Psoas muscle (tissue), 8 donors: Measurements from ENCODE around the gene PRPF40A. TPM values are rescaled to one million over a fixed set of nuclear protein-coding genes. Genes with fewer than 3 reads are reported as not detected.

Experiments used
- ATAC-seq, 4 donors: fragments of 200-7000 bp; cut with Tn5 transposase; one replicate each; pipeline ENCODE4 v1.9.1; 2020; ENCODE audit warnings: moderate library complexity in 3 of 4, mild to moderate bottlenecking in 2 of 4
- DNase-seq, 2 donors: peaks; one replicate each; pipeline ENCODE4 v3.0.0-alpha.2; 2020
- H3K27ac ChIP-seq: fragments of 200-600 bp; one replicate; pipeline ENCODE4 v1.8.0; 2022
- H3K27me3 ChIP-seq, 3 donors: fragments of 200-600 bp in 1 of 3; one replicate each; pipeline versions ENCODE4 v1.6.1 to v1.8.0; 2013 to 2022; ENCODE audit warnings: low read length in 2 of 3, mild to moderate bottlenecking in 2 of 3, moderate library complexity in 1 of 3; ENCODE audit not compliant: insufficient read depth in 3 of 3
- H3K36me3 ChIP-seq, 2 donors: fragments of 200-600 bp in 1 of 2; one replicate each; pipeline versions ENCODE4 v1.6.1 to v1.8.0; 2013 to 2022; ENCODE audit warnings: low read depth in 1 of 2, mild to moderate bottlenecking in 1 of 2, moderate library complexity in 1 of 2; ENCODE audit not compliant: insufficient read depth in 1 of 2
- H3K4me1 ChIP-seq: fragments of 200-600 bp; one replicate; pipeline ENCODE4 v1.8.0; 2022
- H3K4me3 ChIP-seq: fragments of 200-600 bp; one replicate; pipeline ENCODE4 v1.8.0; 2022; ENCODE audit warnings: mild to moderate bottlenecking
- H3K9me3 ChIP-seq: fragments of 200-600 bp; one replicate; pipeline ENCODE4 v1.8.0; 2022
- CTCF ChIP-seq: fragments of 200-600 bp; IDR thresholded peaks from one replicate; pipeline ENCODE4 v1.8.0; 2022; ENCODE audit warnings: antibody characterized with exemption
- WGBS, 3 donors: extraction: QIAGEN DNeasy Blood & Tissue Kit; methylation state at CpG; one replicate each; pipeline versions ENCODE4 v1.1.6 to v1.1.7; 2013; 5-methylcytosine and 5-hydroxymethylcytosine counted together
- intact Hi-C, 2 donors: fragments of 100-400 bp; cut with DNase I; formaldehyde crosslinking; loops; one replicate each; pipeline versions ENCODE4 v1.11.0 to v1.14.2; 2022
- polyA plus RNA-seq, 3 donors: library from polyadenylated mRNA; stranded (reverse); fragments of 200-250 nt; gene quantifications; one replicate each; pipeline ENCODE4 v1.2.3, GENCODE V29; 2013
- total RNA-seq, 4 donors: library from RNA; stranded (reverse); fragmentation: NEBNext Ultra II Directional in 2 of 4; extraction: Animal tissue kit (Norgen Biotek cat#: 25700) in 2 of 4; gene quantifications; one replicate each; pipeline versions ENCODE4 v1.2.1 to v1.2.4, GENCODE V29; 2021 to 2023
- donor health status: healthy with polysubstance abuse.
- donor health status: DM: no; HTN: no; CAD: no; lungs with moderate emphysema.
- donor health status: Bipolar disorder and iron deficiency.
- donor health status: healthy.
- donor health status: DM: yes; HTN: yes; CAD: no.
- donor health status: DM: no; HTN: no; CAD: no.
- donor health status: DM: no; HTN: no; CAD: no.
- donor health status: DM: yes; HTN: yes; CAD: no.

The PRPF40A gene
- total and polyA plus RNA-seq, 7 donors = 19.6 to 53.7 (median 39.6) TPM

GRCh38 chr2:152606941-152607340, 110.3 kb downstream of the PRPF40A start:
- no peak for DNase-seq
- no peak for ATAC-seq

GRCh38 chr2:152606081-152606480, 111.2 kb downstream of the PRPF40A start:
- 89 to 96% (median 89%) methylated on average over 1 of the region's 1 CpG for WGBS, 3 donors
- no peak for DNase-seq

More at GRCh38 chr2:152606941-152607340, 110.3 kb downstream of the PRPF40A start:
- Histone ChIP-seq H3K36me3 (no peaks in the 10 kb centered on the region), H3K4me3 (no peak overlapping the region), H3K27me3 (no peaks in the 10 kb centered on the region), H3K9me3 (no peaks in the 10 kb centered on the region), H3K27ac (no peak overlapping the region), H3K4me1 (peaks cover 40% of the 10 kb centered on the region)
- WGBS, 3 donors = 34 to 48% (median 43%) methylated on average over 2 of the region's 2 CpGs
- TF ChIP-seq CTCF = no peak
- intact Hi-C loops = no loop called here

DNA sequence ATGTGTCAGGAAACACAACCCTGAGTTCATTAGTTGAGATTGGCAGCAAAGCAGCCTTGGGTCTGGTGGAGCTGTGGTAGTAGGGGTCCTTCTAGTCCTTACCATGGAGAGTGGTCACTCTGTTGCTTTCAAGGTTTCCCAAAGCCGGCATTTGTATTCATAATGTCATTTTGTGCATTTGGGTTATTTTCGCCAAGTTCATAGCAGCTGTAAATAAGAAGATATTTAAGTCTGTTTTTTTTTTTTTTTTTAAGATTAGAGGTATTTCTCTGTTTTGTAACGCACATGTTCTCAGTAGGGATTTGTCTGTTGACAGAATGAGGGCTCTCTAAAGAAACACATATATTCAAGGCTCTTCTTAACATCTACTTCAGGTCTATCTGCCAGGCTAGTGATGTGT, 114.1 kb downstream of the PRPF40A start:
- TF ChIP-seq CTCF = no peak
- Histone ChIP-seq H3K27ac (no peak overlapping the region), H3K9me3 (no peaks in the 10 kb centered on the region), H3K4me1 (peaks cover 24% of the 10 kb centered on the region), H3K36me3 (peaks cover 0 to 3% of the 10 kb centered on the region in 2 donors), H3K27me3 (no peaks in the 10 kb centered on the region), H3K4me3 (no peak overlapping the region)
- 91 to 92% (median 91%) methylated on average over 3 of the region's 3 CpGs for WGBS, 3 donors
- DNase-seq (no peak), ATAC-seq (no peak)
- intact Hi-C loops = no loop called here

More at GRCh38 chr2:152606081-152606480, 111.2 kb downstream of the PRPF40A start:
- Histone ChIP-seq H3K27ac (peak overlapping the region; percentile 5), H3K4me1 (peaks cover 33% of the 10 kb centered on the region), H3K9me3 (no peaks in the 10 kb centered on the region), H3K4me3 (no peak overlapping the region), H3K36me3 (no peaks in the 10 kb centered on the region), H3K27me3 (no peaks in the 10 kb centered on the region)
- no peak for TF ChIP-seq CTCF
- ATAC-seq = no peak
- intact Hi-C loops = no loop called here

GRCh38 chr2:152602750-152603149, 114.5 kb downstream of the PRPF40A start:
- Histone ChIP-seq H3K4me1 (peaks cover 20% of the 10 kb centered on the region), H3K4me3 (no peak overlapping the region), H3K27me3 (no peaks in the 10 kb centered on the region), H3K27ac (no peak overlapping the region), H3K9me3 (no peaks in the 10 kb centered on the region), H3K36me3 (peaks cover 0 to 3% of the 10 kb centered on the region in 2 donors)
- 87 to 89% (median 88%) methylated on average over 8 of the region's 8 CpGs for WGBS, 3 donors
- ATAC-seq (no peak), DNase-seq (no peak)
- intact Hi-C loops = no loop called here
- TF ChIP-seq CTCF = no peak

Other genes starting within 250 kb of the PRPF40A start
- 1 to 10 TPM; 3.0 to 7.8 (median 5.7) TPM for gene ARL6IP6, start 1.2 kb upstream of the PRPF40A start, total RNA-seq
- 1 to 10 TPM; 4.5 to 7.3 (median 5.2) TPM for gene ARL6IP6, start 1.2 kb upstream of the PRPF40A start, polyA plus RNA-seq